ENCODE data around the gene C19orf53.
A peak's percentile ranks its signal among the peaks of the same experiment; 100 is the strongest.
"Not testable (repeated sequence)": the region's sequence is repeated elsewhere in the genome, so short reads cannot be mapped to it uniquely, and the experiment has no call there.

The C19orf53 gene

DNA sequence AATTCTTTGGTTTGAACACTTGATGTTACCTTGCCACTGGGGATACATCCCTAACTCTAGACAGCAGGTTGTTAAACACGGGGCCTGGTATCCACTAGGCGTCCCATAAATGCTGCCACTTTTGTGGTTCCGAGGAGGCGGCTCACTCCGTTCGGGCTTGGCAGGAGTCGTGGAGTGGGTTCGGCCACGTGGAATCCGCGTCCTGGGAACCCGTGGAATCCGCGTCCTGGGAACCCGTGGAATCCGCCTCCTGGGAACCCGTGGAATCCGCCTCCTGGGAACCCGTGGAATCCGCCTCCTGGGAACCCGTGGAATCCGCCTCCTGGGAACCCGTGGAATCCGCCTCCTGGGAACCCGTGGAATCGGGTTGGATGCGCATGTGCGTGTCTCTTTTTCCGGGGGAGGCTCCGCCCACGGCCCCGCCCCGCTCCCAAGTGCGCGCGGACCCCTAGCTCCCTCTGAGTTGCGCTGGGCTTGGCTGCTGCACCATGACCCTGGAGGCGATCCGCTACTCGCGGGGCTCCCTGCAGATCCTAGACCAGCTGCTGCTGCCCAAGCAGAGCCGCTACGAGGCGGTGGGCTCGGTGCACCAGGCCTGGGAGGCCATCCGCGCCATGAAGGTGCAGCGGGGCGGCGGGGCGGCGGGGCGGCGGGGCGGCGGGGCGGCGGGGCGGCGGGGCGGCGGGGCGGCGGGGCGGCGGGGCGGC is 10.0 kb upstream of the C19orf53 start, which contains the start of gene MRI1:
MRI1 (plus strand) TSS at position 422 of the 707 bp plus-strand sequence; CDS start at position 489, 67 bp downstream.
- peak; percentile 58 for DNase-seq (ENCODE audit: low read depth)

- no peak for DNase-seq (ENCODE audit: low read depth)
These were observed 9.3 kb upstream of the C19orf53 start for GRCh38 chr19:13764821-13765394.

DNA sequence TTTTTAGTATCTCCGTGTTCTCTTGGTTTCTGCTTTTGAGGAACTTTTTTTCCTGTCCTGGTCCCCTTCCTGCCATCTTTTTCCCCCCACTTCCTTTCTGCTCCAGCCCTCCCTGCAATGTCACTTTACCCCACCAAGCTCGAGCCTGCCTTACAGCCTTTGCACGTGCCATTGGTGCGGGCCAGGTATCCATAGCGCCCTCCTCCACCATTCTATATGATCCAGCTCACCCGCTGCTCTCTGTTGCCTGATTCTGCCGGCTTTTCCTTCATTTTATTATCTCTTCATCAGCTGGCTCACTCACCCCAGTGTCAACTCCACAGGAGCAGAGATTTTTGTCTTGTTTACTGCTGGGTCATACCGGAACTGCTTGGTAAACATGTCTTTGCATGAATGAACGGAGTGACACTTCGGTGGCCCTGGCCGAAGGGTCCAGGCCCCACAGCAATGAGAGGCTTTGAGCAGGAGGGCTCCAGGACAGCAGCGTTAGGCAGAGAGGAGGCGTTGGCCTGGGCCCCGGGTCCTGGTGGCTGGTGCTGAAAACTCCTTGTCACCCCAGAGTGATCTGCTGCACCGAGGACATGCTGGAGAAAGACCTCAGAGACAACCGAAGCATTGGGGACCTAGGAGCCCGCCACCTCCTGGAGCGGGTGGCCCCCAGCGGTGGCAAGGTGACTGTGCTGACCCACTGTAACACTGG is 8.7 kb upstream of the C19orf53 start:
- DNase-seq (ENCODE audit: low read depth), result no peak

DNA sequence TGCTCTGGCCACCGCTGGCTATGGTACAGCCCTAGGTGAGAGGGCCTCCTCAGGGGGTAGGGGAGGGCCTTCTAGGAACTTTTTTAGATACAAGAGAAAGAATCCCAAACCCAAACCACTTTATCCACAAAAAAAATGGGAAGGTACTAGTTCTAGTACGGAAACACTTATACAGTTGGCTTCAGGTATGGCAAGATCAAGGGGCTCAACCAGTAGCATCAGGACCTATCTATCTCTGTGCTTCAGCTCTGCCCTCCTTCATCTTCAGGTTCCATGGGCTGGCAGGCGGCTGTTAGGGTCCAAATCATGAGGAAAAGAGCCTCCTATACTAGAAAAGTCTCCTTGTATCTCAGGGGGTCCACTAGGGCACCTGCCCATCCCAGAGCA is 8.2 kb upstream of the C19orf53 start:
- DNase-seq (ENCODE audit: low read depth), result no peak

DNA sequence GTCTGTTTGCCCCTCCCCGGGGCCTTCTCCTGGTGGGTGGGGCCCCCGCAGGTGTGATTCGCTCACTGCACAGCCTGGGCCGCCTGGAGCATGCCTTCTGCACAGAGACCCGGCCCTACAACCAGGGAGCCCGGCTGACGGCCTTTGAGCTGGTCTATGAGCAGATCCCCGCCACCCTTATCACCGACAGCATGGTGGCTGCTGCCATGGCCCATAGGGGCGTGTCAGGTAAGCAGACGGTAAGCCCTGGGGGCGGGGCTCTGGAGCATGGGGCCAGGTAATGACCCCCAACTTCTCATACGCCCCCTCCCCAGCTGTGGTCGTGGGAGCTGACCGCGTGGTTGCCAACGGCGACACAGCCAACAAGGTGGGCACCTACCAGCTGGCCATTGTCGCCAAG is 5.7 kb upstream of the C19orf53 start:
- no peak for DNase-seq (ENCODE audit: low read depth)

- no peak for DNase-seq (ENCODE audit: low read depth)
These were observed 4.1 kb upstream of the C19orf53 start for GRCh38 chr19:13770013-13770635.

- no peak for DNase-seq (ENCODE audit: low read depth)
These were observed 4.1 kb downstream of the C19orf53 start for GRCh38 chr19:13778398-13778797.

DNA sequence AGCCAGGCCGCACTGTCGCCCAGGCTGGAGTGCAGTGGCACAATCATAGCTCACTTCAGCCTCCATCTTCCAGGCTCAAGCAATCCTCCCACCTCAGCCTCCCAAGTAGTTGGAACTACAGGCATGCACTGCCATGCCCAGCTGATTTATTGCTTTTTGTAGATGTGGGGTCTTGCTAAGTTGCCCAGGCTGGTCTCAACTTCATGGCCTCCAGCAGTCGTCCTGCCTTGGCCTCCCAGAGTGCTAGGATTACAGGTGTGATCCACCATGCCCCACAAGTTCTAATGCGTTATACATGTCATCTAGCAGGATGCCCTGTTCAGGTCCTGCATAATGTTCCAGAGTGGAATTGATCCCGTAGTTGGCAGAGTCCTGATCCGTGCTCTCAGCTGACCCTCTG is 4.6 kb downstream of the C19orf53 start:
- no peak for DNase-seq (ENCODE audit: low read depth)

DNA sequence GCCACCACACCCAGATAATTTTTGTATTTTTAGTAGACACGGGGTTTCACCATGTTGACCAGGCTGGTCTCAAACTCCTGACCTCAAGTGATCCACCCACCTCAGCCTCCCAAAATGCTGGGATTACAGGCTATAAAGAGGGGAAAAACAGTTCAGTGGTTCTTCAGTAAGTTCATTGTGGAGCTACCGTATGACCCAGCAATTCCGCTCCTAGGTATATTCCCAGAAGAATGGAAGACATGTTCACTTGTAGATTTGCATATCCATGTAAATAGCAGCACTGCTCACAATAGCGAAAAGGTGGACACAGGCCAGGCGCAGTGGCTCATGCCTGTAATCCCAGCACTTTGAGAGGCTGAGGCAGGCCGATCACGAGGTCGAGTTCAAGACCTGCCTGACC is 5.5 kb downstream of the C19orf53 start:
- not testable (repeated sequence) for DNase-seq (ENCODE audit: low read depth)

- DNase-seq (ENCODE audit: low read depth), result no peak
These were observed 7.3 kb downstream of the C19orf53 start for GRCh38 chr19:13781547-13781946.

- DNase-seq (ENCODE audit: low read depth), result no peak
These were observed 8.3 kb downstream of the C19orf53 start for GRCh38 chr19:13782537-13782936.

- no peak for DNase-seq (ENCODE audit: low read depth)
These were observed 9.6 kb downstream of the C19orf53 start for GRCh38 chr19:13783565-13784500.

GRCh38 chr19:13784731-13785452 is 10.6 kb downstream of the C19orf53 start:
- DNase-seq (ENCODE audit: low read depth), result peak; percentile 55

DNA sequence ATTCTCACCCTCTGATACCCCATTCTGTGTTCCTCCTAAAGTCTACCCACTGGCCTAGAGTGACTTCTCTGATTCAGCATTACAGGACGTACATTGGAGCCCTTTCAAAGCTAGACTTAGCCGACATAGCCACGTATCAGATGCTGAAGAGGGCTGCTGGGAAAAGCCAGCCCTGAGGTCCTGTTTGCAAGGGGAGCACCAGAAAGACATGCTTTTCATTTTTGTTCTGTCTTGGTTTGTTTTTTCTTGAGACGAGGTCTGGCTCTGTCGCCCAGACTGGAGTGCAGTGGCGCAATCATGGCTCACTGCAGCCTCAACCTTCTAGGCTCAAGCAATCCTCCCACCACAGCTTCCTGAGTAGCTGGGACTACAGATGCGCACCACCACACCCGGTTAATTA is 14.7 kb downstream of the C19orf53 start:
- no peak for DNase-seq (ENCODE audit: low read depth)

DNA sequence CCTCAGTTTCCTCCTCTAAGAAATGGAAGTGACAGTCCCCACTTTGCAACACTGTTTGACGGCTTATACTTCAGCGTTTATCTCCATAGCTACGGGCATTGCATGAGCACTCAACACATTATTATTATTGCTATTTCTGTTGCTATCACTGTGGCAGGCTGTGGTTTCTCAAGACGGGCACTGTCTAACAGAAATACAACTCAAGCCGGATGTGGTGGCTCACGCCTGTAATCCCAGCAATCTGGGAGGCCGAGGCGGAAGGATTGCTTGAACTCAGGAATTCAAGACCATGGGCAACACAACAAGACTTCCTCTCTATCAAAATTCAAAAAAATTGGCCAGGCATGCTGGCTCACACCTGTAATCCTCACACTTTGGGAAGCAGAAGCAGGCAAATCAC is 16.1 kb downstream of the C19orf53 start:
- no peak for DNase-seq (ENCODE audit: low read depth)

GRCh38 chr19:13793317-13793716 is 19.1 kb downstream of the C19orf53 start:
- DNase-seq (ENCODE audit: low read depth), result not testable (repeated sequence)

DNA sequence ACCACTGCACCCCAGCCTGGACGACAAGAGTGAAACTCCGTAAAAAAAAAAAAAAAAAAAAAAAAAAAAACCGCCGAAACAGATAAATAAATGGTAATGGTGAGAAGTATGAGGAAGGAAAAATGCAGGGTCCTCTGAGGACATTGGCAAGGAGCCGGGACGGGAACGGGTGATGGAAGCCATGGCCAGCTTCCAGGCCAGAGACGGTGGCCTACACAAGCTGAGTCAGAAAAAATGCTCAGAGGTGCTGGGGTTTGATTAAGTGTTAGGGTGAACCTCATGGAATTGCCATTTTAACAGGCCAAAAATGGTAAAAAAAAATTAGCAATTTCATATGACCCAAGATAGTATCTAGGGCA is 20.1 kb downstream of the C19orf53 start:
- no peak for DNase-seq (ENCODE audit: low read depth)

DNA sequence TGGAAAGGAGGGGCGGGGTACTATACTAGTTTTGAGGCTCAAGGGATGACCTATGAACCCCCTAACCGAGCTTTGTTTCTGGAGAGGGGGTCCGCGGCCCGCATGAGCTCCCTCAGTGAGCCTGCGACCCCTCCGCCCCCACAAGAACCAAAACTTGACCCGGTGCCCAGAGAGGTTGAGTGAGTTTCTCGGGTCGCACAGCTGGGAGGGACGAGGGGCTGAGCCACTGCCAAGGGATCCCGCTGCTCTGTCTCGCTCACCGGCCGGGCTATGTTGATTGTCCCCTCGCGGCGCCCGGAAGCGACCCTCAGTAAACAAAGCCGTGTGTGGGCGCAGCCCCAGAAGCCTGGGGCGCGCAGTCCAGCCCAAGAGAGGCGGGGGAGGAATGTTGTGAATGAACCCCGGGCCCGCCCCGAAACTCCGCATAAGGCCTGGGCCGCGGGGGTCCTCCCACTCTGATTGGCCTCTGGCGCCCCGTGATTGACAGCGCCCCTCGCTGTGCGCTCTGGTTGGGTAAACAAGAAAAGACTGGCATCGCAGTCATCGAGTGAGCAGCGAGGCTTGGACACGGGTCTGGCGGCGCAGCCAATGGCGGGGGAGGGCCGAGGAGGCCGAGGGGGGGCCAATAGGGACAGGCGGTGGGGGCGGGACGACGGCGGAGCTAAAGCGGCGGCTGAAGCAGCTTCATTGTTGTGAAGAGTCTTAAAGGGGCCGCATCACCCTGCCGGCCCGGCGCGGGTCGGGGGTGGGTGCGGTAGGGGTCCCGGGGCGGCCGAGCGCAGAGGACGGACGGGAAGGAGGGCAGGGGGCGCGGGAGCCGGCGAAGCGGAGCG is 20.7 kb downstream of the C19orf53 start, which contains the start of gene ZSWIM4:
ZSWIM4 (plus strand) TSS at position 687 of the 833 bp plus-strand sequence. CDS start 206 bp downstream, outside the sequence.
- peak; percentile 93 for DNase-seq (ENCODE audit: low read depth)

- no peak for DNase-seq (ENCODE audit: low read depth)
These were observed 21.5 kb downstream of the C19orf53 start for GRCh38 chr19:13795595-13796300.

Data from activated T-cell treated with anti-CD3 and anti-CD28 coated beads for 24 hours (primary cell).